Left ventricle myocardium inferior (tissue), 1 donor: ENCODE results near the gene SLC6A16. TPM values are rescaled to one million over a fixed set of nuclear protein-coding genes. Genes with fewer than 3 reads are reported as not detected.

Experiments used
- DNase-seq: peaks from one replicate; pipeline ENCODE4 v3.0.0-alpha.2; 2020
- H3K27ac ChIP-seq: fragments of 200-600 bp; replicated peaks from 2 replicates; pipeline ENCODE4 v1.8.0; 2021
- H3K27me3 ChIP-seq: fragments of 200-600 bp; 2 replicates; pipeline ENCODE4 v1.8.0; 2021; ENCODE audit warnings: low read depth
- H3K36me3 ChIP-seq: fragments of 200-600 bp; 2 replicates; pipeline ENCODE4 v1.8.0; 2021
- H3K4me1 ChIP-seq: fragments of 200-600 bp; 2 replicates; pipeline ENCODE4 v1.8.0; 2021
- H3K4me3 ChIP-seq: fragments of 200-600 bp; 2 replicates; pipeline ENCODE4 v1.8.0; 2021; ENCODE audit warnings: mild to moderate bottlenecking, moderate library complexity
- H3K9me3 ChIP-seq: fragments of 200-600 bp; replicated peaks from 2 replicates; pipeline ENCODE4 v1.8.0; 2021
- intact Hi-C: fragments of 100-400 bp; cut with micrococcal nuclease; formaldehyde crosslinking; loops from one replicate; pipeline ENCODE4 v1.11.0; 2022
- total RNA-seq: library from RNA; stranded (reverse); fragmentation: NEBNext Ultra II Directional; extraction: Animal tissue kit (Norgen Biotek cat#: 25700); gene quantifications from one replicate; pipeline ENCODE4 v1.2.1, GENCODE V29; 2021
- TF ChIP-seq, protein P1 (sequence below): fragments of 200-600 bp; IDR thresholded peaks from 2 replicates; pipeline ENCODE4 v1.8.0; 2021; ENCODE audit warnings: antibody characterized with exemption, mild to moderate bottlenecking, borderline replicate concordance
- donor health status: DM: no; HTN: yes; CAD: no; lungs with severe emphysema.

SLC6A16 gene
- total RNA-seq, 1 donor from 2014 or later = 1.1 TPM

DNA sequence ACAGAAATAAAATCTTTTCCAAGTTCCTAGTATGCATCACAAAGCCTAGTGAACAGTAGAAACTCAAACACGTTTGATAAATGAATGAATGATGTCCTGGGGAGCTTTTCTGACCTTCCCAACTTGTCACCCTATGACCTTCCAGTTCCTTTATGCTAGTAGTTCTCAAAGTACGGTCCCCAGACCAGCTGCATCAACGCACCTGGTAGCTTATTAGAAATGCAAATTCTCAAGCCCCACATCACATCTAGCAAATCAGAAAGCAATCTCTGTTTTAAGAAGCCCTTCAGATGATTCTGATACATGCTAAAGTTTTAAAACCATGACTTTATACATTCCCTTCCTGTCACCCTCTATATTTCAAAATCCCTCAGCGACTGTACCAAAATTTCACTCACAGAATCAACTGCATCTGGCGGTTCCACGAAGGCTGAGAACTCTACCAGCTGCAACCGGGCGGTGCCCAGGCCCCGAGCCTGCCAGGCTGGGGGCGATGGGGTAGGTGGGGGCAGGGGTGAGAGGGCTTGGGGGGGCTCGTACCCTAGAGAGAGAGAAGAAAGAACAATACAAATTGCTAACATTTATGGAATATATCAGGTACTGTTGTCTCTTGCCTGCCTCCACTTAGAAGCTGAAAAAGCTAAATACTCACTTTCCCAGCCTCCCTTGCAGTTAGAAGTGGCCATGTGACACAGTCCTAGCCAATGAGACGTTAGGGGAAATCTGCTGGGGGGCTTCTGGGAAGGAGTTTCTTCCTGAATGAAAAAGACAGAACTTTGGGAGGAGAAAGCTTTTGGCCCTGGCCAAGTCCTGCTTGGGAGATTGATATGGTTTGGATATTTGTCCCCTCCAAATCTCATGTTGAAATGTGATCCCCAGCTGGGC is 23.6 kb upstream of the SLC6A16 start:
- no peak overlapping the region for H3K4me3 ChIP-seq
- TF ChIP-seq, protein P1, sequence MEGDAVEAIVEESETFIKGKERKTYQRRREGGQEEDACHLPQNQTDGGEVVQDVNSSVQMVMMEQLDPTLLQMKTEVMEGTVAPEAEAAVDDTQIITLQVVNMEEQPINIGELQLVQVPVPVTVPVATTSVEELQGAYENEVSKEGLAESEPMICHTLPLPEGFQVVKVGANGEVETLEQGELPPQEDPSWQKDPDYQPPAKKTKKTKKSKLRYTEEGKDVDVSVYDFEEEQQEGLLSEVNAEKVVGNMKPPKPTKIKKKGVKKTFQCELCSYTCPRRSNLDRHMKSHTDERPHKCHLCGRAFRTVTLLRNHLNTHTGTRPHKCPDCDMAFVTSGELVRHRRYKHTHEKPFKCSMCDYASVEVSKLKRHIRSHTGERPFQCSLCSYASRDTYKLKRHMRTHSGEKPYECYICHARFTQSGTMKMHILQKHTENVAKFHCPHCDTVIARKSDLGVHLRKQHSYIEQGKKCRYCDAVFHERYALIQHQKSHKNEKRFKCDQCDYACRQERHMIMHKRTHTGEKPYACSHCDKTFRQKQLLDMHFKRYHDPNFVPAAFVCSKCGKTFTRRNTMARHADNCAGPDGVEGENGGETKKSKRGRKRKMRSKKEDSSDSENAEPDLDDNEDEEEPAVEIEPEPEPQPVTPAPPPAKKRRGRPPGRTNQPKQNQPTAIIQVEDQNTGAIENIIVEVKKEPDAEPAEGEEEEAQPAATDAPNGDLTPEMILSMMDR = no peak
- no peaks in the 10 kb centered on the region for H3K4me1 ChIP-seq
- no peak for DNase-seq
- intact Hi-C loops = no loop called here
- H3K27ac ChIP-seq = no peak overlapping the region
- no peaks in the 10 kb centered on the region for H3K9me3 ChIP-seq
- no peaks in the 10 kb centered on the region for H3K27me3 ChIP-seq
- H3K36me3 ChIP-seq = peaks cover 99% of the 10 kb centered on the region

DNA sequence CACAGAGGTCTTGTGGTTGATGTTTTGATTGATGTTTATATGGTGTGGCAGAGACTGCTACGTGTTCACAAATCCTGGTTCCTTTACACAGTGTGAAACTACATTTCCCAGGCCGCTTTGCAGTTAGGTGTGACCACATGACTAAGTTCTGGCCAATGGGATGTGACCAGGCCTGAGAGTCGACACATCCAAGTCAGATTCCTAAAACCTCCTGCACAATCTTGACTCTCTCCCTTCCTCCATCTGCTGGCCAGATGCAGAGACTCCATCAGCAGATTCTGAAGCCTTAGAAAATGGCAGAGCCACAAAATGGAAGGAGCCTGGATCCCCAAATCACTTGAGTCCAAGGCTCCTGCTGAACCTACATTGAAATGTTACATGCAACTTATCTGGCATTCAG is 22.8 kb upstream of the SLC6A16 start:
- Histone ChIP-seq H3K4me3 (no peak overlapping the region), H3K36me3 (peaks cover 100% of the 10 kb centered on the region), H3K4me1 (no peaks in the 10 kb centered on the region), H3K27ac (no peak overlapping the region), H3K27me3 (no peaks in the 10 kb centered on the region), H3K9me3 (no peaks in the 10 kb centered on the region)
- intact Hi-C loops = no loop called here
- TF ChIP-seq, protein P1 = no peak
- DNase-seq = no peak

DNA sequence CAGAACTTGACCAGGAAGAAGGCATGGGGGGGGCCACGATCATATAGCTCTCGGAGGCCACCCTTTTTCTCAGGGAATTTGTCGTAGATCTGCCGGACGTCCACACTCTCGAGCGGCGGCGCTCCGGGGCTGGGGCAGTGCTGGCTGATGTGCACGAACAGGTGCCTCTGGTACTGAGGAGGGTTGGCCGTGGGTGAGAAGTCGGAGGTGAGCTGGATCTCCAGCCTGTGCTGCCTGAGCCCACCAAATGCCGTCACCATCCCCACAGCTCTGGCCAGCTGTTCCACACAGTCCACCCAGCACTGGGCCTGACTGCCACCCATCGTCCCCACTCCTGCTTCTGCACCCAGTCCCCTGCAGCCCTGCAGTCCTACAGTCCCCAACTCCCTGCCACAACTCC is 22.2 kb upstream of the SLC6A16 start:
- H3K4me3 ChIP-seq = no peak overlapping the region

DNA sequence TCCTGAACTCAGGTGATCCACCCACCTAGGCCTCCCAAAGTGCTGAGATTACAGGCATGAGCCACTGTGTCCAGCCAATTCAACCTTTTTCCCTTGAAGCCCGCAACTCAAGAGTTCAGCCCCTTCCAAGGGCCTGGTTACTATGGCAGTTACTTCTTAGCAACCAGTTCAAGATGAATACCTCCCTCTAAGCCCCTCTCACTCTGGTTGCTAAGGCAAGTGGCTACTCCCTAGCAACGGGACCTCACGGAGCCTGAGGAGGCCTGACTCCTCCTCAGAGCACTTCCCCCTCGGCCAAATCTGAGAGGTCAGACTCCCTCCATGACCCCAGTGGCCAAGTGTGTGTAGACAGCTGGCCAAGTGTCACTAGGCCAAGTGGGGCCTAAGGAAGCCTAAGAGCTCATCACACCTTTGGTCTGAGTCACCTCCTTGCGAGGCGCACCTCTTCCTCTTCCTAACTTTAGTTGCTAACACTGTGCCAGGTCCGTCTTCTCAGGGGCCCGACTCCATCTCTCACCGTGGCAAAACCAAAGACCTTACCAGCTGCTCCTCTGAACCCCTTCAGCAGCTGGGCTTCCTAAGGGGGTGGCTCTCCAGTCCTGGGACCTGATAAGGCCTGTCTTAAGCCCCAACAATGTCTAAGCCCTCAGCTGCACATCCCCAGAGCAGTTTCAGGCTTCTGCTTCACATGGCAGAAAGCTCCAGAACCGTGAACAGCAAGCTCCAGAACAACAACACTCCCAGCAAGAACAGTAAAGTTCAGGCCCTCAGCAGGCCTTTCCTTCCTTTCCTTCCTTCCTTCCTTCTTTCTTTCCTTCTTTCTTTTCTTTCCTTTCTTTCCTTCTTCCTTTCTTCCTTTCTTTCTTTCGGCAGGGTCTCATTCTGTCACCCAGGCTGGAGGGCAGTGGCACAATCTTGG is 19.8 kb upstream of the SLC6A16 start:
- peaks cover 90% of the 10 kb centered on the region for H3K36me3 ChIP-seq
- intact Hi-C loops = no loop called here

More for the DNA sequence above, 22.2 kb upstream of the SLC6A16 start:
- Histone ChIP-seq H3K27ac (no peak overlapping the region), H3K4me1 (no peaks in the 10 kb centered on the region), H3K9me3 (no peaks in the 10 kb centered on the region), H3K36me3 (peaks cover 100% of the 10 kb centered on the region), H3K27me3 (no peaks in the 10 kb centered on the region)
- no peak for DNase-seq
- intact Hi-C loops = no loop called here
- TF ChIP-seq, protein P1 = no peak

DNA sequence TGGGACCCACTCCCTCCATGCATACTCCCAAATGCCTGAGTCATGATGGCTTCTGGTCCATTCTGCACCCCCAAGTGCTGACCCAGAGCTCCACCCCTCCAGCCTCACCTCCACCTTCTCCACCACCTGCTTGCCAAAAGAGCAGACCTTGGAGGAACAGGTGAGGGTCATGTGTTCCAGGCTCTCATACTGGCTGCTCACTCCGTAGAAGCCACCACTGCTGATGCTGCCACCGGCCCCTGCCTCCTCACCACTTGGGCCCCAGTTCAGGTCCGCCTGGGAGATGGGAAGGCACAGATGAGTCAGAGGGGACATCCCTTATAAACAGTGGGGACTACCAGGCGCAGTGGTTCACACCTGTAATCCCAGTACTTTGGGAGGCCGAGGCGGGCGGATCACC is 18.1 kb upstream of the SLC6A16 start:
- TF ChIP-seq, protein P1 = no peak
- no peak overlapping the region for H3K4me3 ChIP-seq
- H3K27ac ChIP-seq = no peak overlapping the region
- peaks cover 74% of the 10 kb centered on the region for H3K36me3 ChIP-seq
- H3K4me1 ChIP-seq = peaks cover 29% of the 10 kb centered on the region
- H3K9me3 ChIP-seq = no peaks in the 10 kb centered on the region
- no peak for DNase-seq
- intact Hi-C loops = no loop called here
- H3K27me3 ChIP-seq = no peaks in the 10 kb centered on the region

More for the DNA sequence above, 19.8 kb upstream of the SLC6A16 start:
- no peak for DNase-seq
- H3K9me3 ChIP-seq = no peaks in the 10 kb centered on the region
- no peak overlapping the region for H3K4me3 ChIP-seq
- no peaks in the 10 kb centered on the region for H3K27me3 ChIP-seq
- H3K27ac ChIP-seq = no peak overlapping the region
- TF ChIP-seq, protein P1 = no peak
- H3K4me1 ChIP-seq = peaks cover 16% of the 10 kb centered on the region
